Stimulated activated naive B cell treated with anti-CD40 and anti-IgM and Interleukin-4, amounts not matched to agents 10 μg/mL and 1 μg/mL and 100 μg/mL, for 72 hours (primary cell): ENCODE data around the gene CDAN1.
"Not testable (repeated sequence)": the region's sequence is repeated elsewhere in the genome, so short reads cannot be mapped to it uniquely, and the experiment has no call there.

Source experiments
- ATAC-seq, 2 donors: fragments of 150-1000 bp; cut with Tn5 transposase; replicated peaks; 2 replicates each; pipeline ENCODE4 v1.10.0; 2021; ENCODE audit warnings: moderate library complexity in 1 of 2
- DNase-seq: peaks from one replicate; pipeline ENCODE4 v3.0.0; 2021
- H3K27ac Mint-ChIP-seq: one replicate; pipeline ENCODE4 v1.8.0; 2022; ENCODE audit warnings: mild to moderate bottlenecking, mixed read lengths
- H3K27me3 Mint-ChIP-seq, 2 donors: one replicate each; pipeline ENCODE4 v1.8.0; 2022; ENCODE audit warnings: mixed read lengths in 2 of 2
- H3K36me3 Mint-ChIP-seq, 2 donors: one replicate each; pipeline ENCODE4 v1.8.0; 2022; ENCODE audit warnings: mixed read lengths in 2 of 2, mild to moderate bottlenecking in 1 of 2
- H3K4me1 Mint-ChIP-seq, 2 donors: one replicate each; pipeline ENCODE4 v1.8.0; 2022; ENCODE audit warnings: mixed read lengths in 2 of 2, mild to moderate bottlenecking in 1 of 2
- H3K4me3 Mint-ChIP-seq, 2 donors: one replicate each; pipeline ENCODE4 v1.8.0; 2022; ENCODE audit warnings: mild to moderate bottlenecking in 2 of 2, mixed read lengths in 2 of 2, moderate library complexity in 1 of 2
- H3K9me3 Mint-ChIP-seq, 2 donors: one replicate each; pipeline ENCODE4 v1.8.0; 2022; ENCODE audit warnings: mixed read lengths in 2 of 2, mild to moderate bottlenecking in 1 of 2

CDAN1 gene

DNA sequence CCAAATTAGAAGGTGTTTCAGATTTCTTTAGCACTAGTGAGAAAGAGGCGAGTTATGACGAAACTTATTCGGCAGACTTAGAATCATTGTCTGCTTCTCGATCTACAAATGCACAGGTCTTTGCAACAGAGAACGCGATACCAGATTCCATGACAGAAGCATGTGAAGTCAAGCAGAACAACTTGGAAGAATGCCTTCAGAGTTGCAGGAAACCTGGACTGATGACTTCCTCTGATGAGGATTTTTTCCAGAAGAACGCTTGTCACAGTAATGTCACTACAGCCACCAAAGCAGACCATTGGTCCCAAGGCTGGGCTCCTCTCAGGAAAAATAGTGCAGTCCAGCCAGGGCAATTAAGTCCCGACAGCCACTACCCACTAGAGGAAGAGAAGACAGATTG lies 50.6 kb downstream of the CDAN1 start:
- H3K27me3 Mint-ChIP-seq = no peaks in the 10 kb centered on the region
- no peak overlapping the region for H3K27ac Mint-ChIP-seq
- no peak overlapping the region for H3K4me3 Mint-ChIP-seq
- H3K4me1 Mint-ChIP-seq = no peaks in the 10 kb centered on the region
- H3K36me3 Mint-ChIP-seq = peaks cover 22 to 24% of the 10 kb centered on the region in 2 donors
- no peak for DNase-seq
- no peak for ATAC-seq
- no peaks in the 10 kb centered on the region for H3K9me3 Mint-ChIP-seq

DNA sequence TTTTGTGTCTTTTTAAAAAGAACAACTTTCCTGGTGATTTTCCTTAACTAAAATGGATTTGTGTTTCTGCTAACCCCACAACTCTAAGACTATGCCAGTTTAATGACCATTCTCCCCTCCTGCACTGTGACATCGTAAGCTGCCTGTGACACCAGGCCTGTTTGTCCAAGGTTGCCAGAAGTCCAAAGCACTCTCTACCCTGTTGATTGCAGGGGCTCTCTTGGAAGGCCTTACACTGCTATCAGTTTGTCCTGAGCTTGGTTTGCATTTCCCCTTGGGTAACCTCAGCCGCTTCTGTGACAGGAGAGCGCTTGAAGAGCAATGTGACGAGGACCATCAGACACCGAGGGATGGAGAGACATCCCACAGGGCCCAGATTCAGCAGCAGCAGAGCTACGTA lies 55.8 kb downstream of the CDAN1 start:
- Mint-ChIP-seq H3K9me3 (no peaks in the 10 kb centered on the region), H3K27ac (no peak overlapping the region), H3K36me3 (peaks cover 16 to 47% of the 10 kb centered on the region in 2 donors), H3K27me3 (no peaks in the 10 kb centered on the region), H3K4me3 (no peak overlapping the region), H3K4me1 (peaks cover 8 to 20% of the 10 kb centered on the region in 2 donors)
- no peak for DNase-seq
- ATAC-seq = no peak

DNA sequence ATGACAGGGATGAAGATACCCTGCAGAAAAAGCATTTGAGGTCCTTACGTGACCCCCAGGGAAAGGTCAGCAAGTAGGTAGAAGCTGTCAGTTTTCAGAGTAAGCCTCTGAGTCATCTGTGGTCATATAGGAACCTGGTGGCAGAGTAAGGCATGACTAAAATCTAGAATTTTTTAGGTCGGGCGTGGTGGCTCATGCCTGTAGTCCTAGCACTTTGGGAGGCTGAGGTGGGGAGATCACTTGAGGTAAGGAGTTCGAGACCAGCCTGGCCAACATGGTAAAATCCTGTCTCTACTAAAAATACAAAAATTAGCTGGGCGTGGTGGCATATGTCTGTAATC lies 56.8 kb downstream of the CDAN1 start:
- not testable (repeated sequence) for H3K9me3 Mint-ChIP-seq, H3K27me3 Mint-ChIP-seq, H3K27ac Mint-ChIP-seq, H3K4me3 Mint-ChIP-seq
- ATAC-seq (peak; percentile 96 to 99), DNase-seq (peak; percentile 46)
- peaks cover 8 to 20% of the 10 kb centered on the region in 2 donors for H3K4me1 Mint-ChIP-seq
- peaks cover 21 to 54% of the 10 kb centered on the region in 2 donors for H3K36me3 Mint-ChIP-seq

DNA sequence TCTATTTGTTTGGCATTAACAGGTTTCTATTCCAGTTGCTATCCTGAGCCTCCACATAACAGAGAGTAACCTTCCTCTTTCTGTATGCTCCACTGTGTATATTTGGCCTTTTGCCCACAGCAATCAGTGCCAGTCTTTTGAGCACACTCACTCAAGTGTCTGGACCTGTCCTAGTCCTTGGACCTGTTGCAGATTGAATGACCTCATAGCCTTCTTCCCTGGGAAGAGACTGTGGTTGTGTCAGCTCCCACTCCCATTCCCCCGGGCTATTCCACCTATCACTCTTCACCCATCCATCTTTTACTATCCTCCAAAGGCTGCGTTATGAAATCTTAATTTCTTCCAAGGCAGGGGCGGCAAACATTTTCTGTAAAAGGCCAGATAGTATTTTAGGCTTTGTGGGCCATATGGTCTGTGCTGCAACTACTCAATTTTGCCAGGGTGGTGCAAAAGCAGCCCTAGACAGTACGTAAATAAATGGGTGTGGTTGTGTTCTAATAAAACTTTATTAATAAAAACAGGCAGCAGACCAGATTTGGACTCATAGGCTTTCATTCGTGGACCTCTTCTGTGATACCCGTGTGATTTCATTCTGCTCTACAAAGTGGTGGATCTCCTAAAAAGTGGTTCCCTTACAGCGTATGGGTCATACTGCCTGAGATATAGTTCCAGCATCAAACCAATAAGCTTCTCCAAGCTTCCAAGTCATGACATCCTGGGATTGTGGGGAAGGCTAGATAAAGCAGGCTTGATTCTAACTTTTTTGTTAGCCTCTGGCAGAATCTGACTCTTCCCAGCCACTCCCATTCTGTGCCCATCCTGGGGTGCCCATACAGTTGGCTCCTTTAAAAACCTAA lies 57.4 kb downstream of the CDAN1 start:
- Mint-ChIP-seq H3K27me3 (no peaks in the 10 kb centered on the region), H3K4me1 (peaks cover 8 to 20% of the 10 kb centered on the region in 2 donors), H3K9me3 (no peaks in the 10 kb centered on the region), H3K36me3 (peaks cover 21 to 58% of the 10 kb centered on the region in 2 donors), H3K27ac (no peak overlapping the region), H3K4me3 (no peak overlapping the region)
- DNase-seq (no peak), ATAC-seq (peak; percentile 26 to 28)

DNA sequence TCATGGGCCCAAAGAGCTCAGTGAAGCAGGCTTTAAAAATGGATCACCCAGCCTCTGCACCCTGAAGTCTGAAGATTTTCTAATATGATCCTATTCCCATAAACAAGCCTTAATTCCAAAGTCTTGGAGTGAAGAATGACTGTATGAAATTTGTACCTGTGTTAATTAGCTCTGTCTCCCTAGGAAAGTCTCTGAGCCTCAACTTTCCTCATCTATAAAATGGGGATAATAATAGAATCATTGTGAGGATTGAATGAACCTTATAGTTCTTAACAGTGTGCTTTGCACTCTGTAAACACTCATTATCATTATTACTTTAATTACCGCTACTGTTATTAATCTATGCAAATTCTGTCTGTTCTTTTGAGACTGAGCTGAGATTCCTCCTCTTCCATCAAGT lies 61.9 kb downstream of the CDAN1 start:
- H3K4me1 Mint-ChIP-seq = peaks cover 11 to 18% of the 10 kb centered on the region in 2 donors
- H3K27me3 Mint-ChIP-seq = no peaks in the 10 kb centered on the region
- H3K27ac Mint-ChIP-seq = no peak overlapping the region
- ATAC-seq (no peak), DNase-seq (no peak)
- H3K9me3 Mint-ChIP-seq = no peaks in the 10 kb centered on the region
- H3K4me3 Mint-ChIP-seq = no peak overlapping the region
- peaks cover 17 to 35% of the 10 kb centered on the region in 2 donors for H3K36me3 Mint-ChIP-seq

DNA sequence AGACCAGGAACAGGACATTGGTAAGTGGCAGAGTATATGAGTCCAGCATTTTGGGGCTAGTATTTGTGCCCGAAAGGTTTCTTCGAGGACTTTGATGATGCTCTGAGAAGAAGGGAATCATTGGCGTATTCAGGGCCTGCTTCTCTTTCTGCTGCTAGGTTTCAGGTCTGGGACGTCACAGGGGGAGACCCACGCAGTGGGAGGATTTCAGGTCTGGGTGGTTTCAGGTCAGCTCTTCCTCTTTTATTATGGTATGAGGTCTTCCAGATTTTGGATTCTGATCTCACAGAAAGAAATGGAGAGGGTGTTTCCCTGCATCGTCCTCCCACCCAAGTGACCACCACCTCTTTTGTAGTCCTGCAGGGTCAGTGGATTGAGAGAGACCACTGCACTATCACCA lies 62.5 kb downstream of the CDAN1 start:
- ATAC-seq (peak; percentile 52 to 76), DNase-seq (no peak)
- Mint-ChIP-seq H3K36me3 (peaks cover 14 to 31% of the 10 kb centered on the region in 2 donors), H3K4me3 (no peak overlapping the region), H3K4me1 (peaks cover 8 to 13% of the 10 kb centered on the region in 2 donors), H3K27me3 (no peaks in the 10 kb centered on the region), H3K27ac (no peak overlapping the region), H3K9me3 (no peaks in the 10 kb centered on the region)
